ENCODE data around the gene HDAC3. TPM values are rescaled to one million over a fixed set of nuclear protein-coding genes. Genes with fewer than 3 reads are reported as not detected.
A peak's percentile ranks its signal among the peaks of the same experiment; 100 is the strongest.

Gene HDAC3
- total RNA-seq, 2 donors from 2014 or later, result 80.0 to 128 TPM

DNA sequence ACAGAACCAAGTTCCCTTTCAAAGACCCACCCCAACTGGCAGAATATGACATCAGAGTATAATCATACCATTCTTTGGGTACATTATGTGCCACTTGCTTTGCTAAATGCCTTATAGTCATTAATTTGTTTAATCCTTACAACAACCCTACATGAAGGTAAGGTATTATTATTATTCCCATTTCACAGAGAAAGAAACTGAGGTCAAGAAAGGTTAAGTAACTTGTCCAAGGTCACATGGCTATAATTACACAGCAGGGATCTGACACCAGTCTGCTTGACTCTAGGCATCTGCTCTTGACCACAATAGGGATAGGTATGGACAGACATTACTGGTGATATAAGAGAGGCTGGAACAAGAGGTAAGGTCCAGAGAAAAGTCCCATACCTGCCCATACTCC is 13.3 kb upstream of the HDAC3 start:
- peak overlapping the region; percentile 84 to 95 for H3K27ac Mint-ChIP-seq
- no peaks in the 10 kb centered on the region for H3K9me3 Mint-ChIP-seq
- H3K36me3 Mint-ChIP-seq, result peaks cover 6% of the 10 kb centered on the region
- no peak for DNase-seq (ENCODE audit: low spot score)
- no peaks in the 10 kb centered on the region for H3K27me3 Mint-ChIP-seq
- H3K4me3 Mint-ChIP-seq, result peak overlapping the region; percentile 91
- peaks cover 26 to 33% of the 10 kb centered on the region in 2 donors for H3K4me1 Mint-ChIP-seq (ENCODE audit: low read depth in 2 of 2)
- ATAC-seq, result no peak

- peak overlapping the region in 1 of 2 donors; percentile 14 for H3K27ac Mint-ChIP-seq
- no peaks in the 10 kb centered on the region for H3K27me3 Mint-ChIP-seq
- peaks cover 6% of the 10 kb centered on the region for H3K36me3 Mint-ChIP-seq
- no peak for ATAC-seq
- no peaks in the 10 kb centered on the region for H3K9me3 Mint-ChIP-seq
- no peak overlapping the region for H3K4me3 Mint-ChIP-seq
- DNase-seq (ENCODE audit: low spot score), result no peak
- peaks cover 26 to 35% of the 10 kb centered on the region in 2 donors for H3K4me1 Mint-ChIP-seq (ENCODE audit: low read depth in 2 of 2)
Measured at GRCh38 chr5:141649056-141649688, 12.5 kb upstream of the HDAC3 start.

DNA sequence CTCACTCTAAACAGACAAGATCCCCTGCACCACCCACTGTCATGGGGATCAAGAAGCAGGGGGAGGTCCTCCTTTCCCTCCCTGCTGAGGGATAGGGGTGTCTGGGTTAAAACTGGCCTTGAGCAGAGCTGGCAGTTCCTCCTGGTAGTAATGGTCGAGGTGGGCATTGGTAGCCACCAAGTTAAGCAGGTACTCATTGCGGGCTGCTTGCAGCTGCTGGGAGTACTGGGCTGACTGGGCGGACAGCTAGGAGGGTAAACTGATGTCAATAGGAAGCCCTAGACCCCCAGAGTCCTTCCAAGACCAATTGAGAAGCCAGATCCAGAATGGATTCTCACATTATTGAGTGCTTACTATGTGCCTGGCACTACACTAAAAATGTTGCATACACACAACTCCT is 11.2 kb upstream of the HDAC3 start:
- Mint-ChIP-seq H3K4me1 (ENCODE audit: low read depth in 2 of 2) (peaks cover 22 to 35% of the 10 kb centered on the region in 2 donors), H3K36me3 (peaks cover 6% of the 10 kb centered on the region), H3K27me3 (no peaks in the 10 kb centered on the region), H3K9me3 (no peaks in the 10 kb centered on the region), H3K4me3 (no peak overlapping the region), H3K27ac (no peak overlapping the region)
- DNase-seq (ENCODE audit: low spot score) (no peak), ATAC-seq (no peak)

GRCh38 chr5:141647242-141647641 is 10.6 kb upstream of the HDAC3 start:
- no peak overlapping the region for H3K27ac Mint-ChIP-seq
- H3K27me3 Mint-ChIP-seq, result no peaks in the 10 kb centered on the region
- H3K4me3 Mint-ChIP-seq, result no peak overlapping the region
- no peaks in the 10 kb centered on the region for H3K9me3 Mint-ChIP-seq
- DNase-seq (ENCODE audit: low spot score) (no peak), ATAC-seq (no peak)
- peaks cover 19 to 34% of the 10 kb centered on the region in 2 donors for H3K4me1 Mint-ChIP-seq (ENCODE audit: low read depth in 2 of 2)
- peaks cover 6% of the 10 kb centered on the region for H3K36me3 Mint-ChIP-seq

DNA sequence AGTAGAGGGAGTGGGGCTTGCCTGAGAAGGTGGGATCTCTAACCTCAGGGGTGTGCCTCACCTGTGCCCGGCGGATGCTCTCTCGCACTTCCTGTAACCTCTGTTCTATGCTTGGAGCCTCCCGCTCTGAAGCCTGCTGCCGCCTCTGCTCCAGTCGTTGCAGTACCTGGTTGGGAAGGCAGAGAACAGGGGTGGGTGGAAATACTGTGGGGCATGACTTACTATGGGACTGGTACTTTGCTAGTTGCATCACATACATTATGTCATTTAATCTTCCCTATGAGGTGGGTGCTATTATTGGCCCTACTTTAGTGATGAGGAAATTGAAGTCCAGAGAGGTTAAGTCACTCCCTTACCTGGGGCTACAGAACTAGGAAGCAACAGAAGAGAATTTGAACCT is 9.4 kb upstream of the HDAC3 start:
- Mint-ChIP-seq H3K27me3 (no peaks in the 10 kb centered on the region), H3K9me3 (no peaks in the 10 kb centered on the region), H3K4me1 (ENCODE audit: low read depth in 2 of 2) (peaks cover 26 to 39% of the 10 kb centered on the region in 2 donors), H3K27ac (no peak overlapping the region), H3K36me3 (peaks cover 11% of the 10 kb centered on the region), H3K4me3 (no peak overlapping the region)
- DNase-seq (ENCODE audit: low spot score), result no peak
- no peak for ATAC-seq

- H3K4me3 Mint-ChIP-seq, result peak overlapping the region; percentile 23
- peak; percentile 79 to 82 for ATAC-seq
- peaks cover 8% of the 10 kb centered on the region for H3K36me3 Mint-ChIP-seq
- peak overlapping the region; percentile 54 to 61 for H3K27ac Mint-ChIP-seq
- no peaks in the 10 kb centered on the region for H3K27me3 Mint-ChIP-seq
- H3K4me1 Mint-ChIP-seq (ENCODE audit: low read depth in 2 of 2), result peaks cover 19 to 32% of the 10 kb centered on the region in 2 donors
- no peaks in the 10 kb centered on the region for H3K9me3 Mint-ChIP-seq
- no peak for DNase-seq (ENCODE audit: low spot score)
Measured at GRCh38 chr5:141641634-141642267, 5.1 kb upstream of the HDAC3 start.

DNA sequence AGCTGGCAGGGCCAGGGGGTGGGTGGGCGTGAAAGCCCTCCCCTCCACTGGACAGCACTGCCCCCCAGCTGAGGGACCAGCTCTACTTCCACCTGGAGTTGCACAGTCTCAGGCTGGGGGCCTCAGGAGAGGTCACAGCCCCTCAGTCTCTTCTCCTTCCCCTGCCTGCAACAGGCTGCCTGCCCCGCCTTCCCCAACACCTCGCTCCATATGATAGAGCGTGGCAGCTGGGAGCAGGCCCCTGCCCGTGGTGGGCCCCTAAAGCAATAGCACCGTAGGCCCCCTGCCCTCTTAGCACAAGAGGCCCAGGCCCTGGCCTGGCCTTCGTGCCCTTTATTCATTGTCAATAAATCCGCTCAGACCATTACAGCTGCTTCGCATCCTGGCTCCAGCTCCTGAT is 4.0 kb upstream of the HDAC3 start:
- Mint-ChIP-seq H3K4me1 (ENCODE audit: low read depth in 2 of 2) (peaks cover 24 to 39% of the 10 kb centered on the region in 2 donors), H3K36me3 (peaks cover 5% of the 10 kb centered on the region), H3K9me3 (no peaks in the 10 kb centered on the region), H3K27ac (peak overlapping the region; percentile 54 to 61), H3K4me3 (peak overlapping the region; percentile 23), H3K27me3 (no peaks in the 10 kb centered on the region)
- ATAC-seq (no peak), DNase-seq (ENCODE audit: low spot score) (no peak)

DNA sequence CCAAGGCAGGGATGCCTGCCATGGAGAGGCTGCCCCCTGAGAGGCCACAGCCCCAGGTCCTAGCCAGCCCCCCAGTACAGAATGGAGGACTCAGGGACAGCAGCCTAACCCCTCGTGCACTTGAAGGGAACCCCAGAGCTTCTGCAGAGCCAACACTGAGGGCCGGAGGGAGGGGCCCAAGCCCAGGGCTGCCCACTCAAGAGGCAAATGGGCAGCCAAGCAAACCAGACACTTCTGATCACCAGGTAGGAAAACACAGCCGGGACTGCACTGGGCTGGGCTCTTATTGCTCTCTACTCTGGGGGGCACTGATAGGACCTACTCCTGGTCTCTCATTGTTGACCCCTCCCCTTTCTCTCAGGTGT is 3.4 kb upstream of the HDAC3 start:
- Mint-ChIP-seq H3K27me3 (no peaks in the 10 kb centered on the region), H3K4me3 (no peak overlapping the region), H3K9me3 (no peaks in the 10 kb centered on the region), H3K4me1 (ENCODE audit: low read depth in 2 of 2) (peaks cover 31 to 43% of the 10 kb centered on the region in 2 donors), H3K27ac (no peak overlapping the region), H3K36me3 (peaks cover 5% of the 10 kb centered on the region)
- DNase-seq (ENCODE audit: low spot score) (no peak), ATAC-seq (no peak)

DNA sequence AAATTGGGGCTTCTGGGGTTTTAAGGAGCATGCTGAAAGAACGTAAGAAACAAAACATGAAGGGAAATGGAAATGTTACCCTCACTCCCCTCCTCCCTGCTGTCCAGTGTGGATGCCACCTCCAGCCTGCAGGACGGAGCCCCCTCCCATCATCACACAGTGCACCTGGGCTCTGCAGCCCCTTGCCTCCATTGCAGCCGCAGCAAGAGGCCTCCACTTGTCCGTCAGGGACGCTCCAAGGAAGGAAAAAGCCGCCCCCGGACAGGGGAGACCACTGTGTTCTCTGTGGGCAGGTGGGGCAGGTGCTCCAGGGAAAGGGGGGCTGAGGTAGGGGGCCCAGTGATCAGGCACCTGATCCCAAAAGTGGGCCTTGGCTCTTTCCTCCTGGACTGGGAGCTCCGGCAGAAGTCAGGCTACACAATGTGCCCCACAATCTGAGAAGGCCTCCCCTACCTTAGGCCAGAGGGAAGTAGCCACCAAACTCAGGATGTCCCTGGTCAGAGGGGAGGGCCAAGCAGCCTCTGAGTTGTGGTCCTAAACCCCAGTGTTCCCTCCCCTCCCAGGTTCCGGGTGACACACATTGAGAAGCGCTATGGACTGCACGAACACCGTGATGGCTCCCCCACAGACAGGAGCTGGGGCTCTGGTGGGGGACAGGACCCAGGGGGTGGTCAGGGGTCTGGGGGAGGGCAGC is 2.9 kb upstream of the HDAC3 start:
- Mint-ChIP-seq H3K4me3 (no peak overlapping the region), H3K27ac (no peak overlapping the region)

GRCh38 chr5:141638771-141639170 is 2.1 kb upstream of the HDAC3 start:
- peaks cover 10% of the 10 kb centered on the region for H3K36me3 Mint-ChIP-seq
- peaks cover 43 to 49% of the 10 kb centered on the region in 2 donors for H3K4me1 Mint-ChIP-seq (ENCODE audit: low read depth in 2 of 2)
- peak overlapping the region; percentile 90 for H3K4me3 Mint-ChIP-seq
- H3K9me3 Mint-ChIP-seq, result no peaks in the 10 kb centered on the region
- peak overlapping the region; percentile 63 to 71 for H3K27ac Mint-ChIP-seq
- ATAC-seq (no peak), DNase-seq (ENCODE audit: low spot score) (no peak)
- H3K27me3 Mint-ChIP-seq, result no peaks in the 10 kb centered on the region

More for the DNA sequence above, 2.9 kb upstream of the HDAC3 start:
- no peaks in the 10 kb centered on the region for H3K27me3 Mint-ChIP-seq
- no peaks in the 10 kb centered on the region for H3K9me3 Mint-ChIP-seq
- ATAC-seq, result no peak
- peaks cover 36 to 43% of the 10 kb centered on the region in 2 donors for H3K4me1 Mint-ChIP-seq (ENCODE audit: low read depth in 2 of 2)
- no peak for DNase-seq (ENCODE audit: low spot score)
- H3K36me3 Mint-ChIP-seq, result peaks cover 5% of the 10 kb centered on the region

- H3K4me3 Mint-ChIP-seq, result peak overlapping the region; percentile 90
- H3K36me3 Mint-ChIP-seq, result peaks cover 10% of the 10 kb centered on the region
- peak; percentile 7 to 46 for ATAC-seq
- H3K27me3 Mint-ChIP-seq, result no peaks in the 10 kb centered on the region
- no peak for DNase-seq (ENCODE audit: low spot score)
- peaks cover 43 to 49% of the 10 kb centered on the region in 2 donors for H3K4me1 Mint-ChIP-seq (ENCODE audit: low read depth in 2 of 2)
- no peaks in the 10 kb centered on the region for H3K9me3 Mint-ChIP-seq
- peak overlapping the region; percentile 63 to 71 for H3K27ac Mint-ChIP-seq
Measured at GRCh38 chr5:141637767-141638419, 1.2 kb upstream of the HDAC3 start.

GRCh38 chr5:141637123-141637766 is 596 bp upstream of the HDAC3 start:
- Mint-ChIP-seq H3K4me3 (peak overlapping the region; percentile 90), H3K4me1 (ENCODE audit: low read depth in 2 of 2) (peaks cover 39 to 45% of the 10 kb centered on the region in 2 donors), H3K27ac (peak overlapping the region in 1 of 2 donors; percentile 71), H3K9me3 (no peaks in the 10 kb centered on the region), H3K27me3 (no peaks in the 10 kb centered on the region), H3K36me3 (peaks cover 10% of the 10 kb centered on the region)
- DNase-seq (ENCODE audit: low spot score) (peak; percentile 73), ATAC-seq (peak; percentile 63 to 64)

DNA sequence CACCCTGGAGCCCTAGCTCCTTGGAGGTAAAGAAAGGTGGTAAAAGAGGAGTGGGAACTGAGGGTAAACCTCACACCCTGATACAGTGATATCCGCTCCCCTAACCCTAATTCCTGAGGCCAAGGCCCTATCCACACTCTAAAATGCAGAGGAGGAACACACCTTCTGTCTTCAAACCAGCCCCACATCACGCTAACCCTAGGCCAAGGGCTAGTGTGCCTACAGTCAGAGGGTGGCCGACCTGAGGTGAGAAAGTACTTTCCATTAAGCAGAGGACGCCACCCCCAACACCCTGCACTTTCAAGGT is 590 bp downstream of the HDAC3 start:
- Mint-ChIP-seq H3K4me1 (ENCODE audit: low read depth in 2 of 2) (peaks cover 28 to 34% of the 10 kb centered on the region in 2 donors), H3K36me3 (peaks cover 6% of the 10 kb centered on the region), H3K27ac (peak overlapping the region; percentile 6 to 39), H3K9me3 (no peaks in the 10 kb centered on the region), H3K4me3 (peak overlapping the region; percentile 90), H3K27me3 (no peaks in the 10 kb centered on the region)
- DNase-seq (ENCODE audit: low spot score), result no peak
- ATAC-seq, result no peak
